VCaP (cell line): Measurements from ENCODE around the gene ZNF25.
"Not testable (repeated sequence)": the region's sequence is repeated elsewhere in the genome, so short reads cannot be mapped to it uniquely, and the experiment has no call there.

Experiments used
- H3K27ac ChIP-seq: fragments of 450-650 bp; 2 replicates; pipeline ENCODE4 v1.5.1; 2017
- CTCF ChIP-seq: fragments of 450-650 bp; conservative IDR thresholded peaks from 2 replicates; pipeline ENCODE4 v1.5.1; 2017; ENCODE audit warnings: mild to moderate bottlenecking, moderate library complexity

The ZNF25 gene

DNA sequence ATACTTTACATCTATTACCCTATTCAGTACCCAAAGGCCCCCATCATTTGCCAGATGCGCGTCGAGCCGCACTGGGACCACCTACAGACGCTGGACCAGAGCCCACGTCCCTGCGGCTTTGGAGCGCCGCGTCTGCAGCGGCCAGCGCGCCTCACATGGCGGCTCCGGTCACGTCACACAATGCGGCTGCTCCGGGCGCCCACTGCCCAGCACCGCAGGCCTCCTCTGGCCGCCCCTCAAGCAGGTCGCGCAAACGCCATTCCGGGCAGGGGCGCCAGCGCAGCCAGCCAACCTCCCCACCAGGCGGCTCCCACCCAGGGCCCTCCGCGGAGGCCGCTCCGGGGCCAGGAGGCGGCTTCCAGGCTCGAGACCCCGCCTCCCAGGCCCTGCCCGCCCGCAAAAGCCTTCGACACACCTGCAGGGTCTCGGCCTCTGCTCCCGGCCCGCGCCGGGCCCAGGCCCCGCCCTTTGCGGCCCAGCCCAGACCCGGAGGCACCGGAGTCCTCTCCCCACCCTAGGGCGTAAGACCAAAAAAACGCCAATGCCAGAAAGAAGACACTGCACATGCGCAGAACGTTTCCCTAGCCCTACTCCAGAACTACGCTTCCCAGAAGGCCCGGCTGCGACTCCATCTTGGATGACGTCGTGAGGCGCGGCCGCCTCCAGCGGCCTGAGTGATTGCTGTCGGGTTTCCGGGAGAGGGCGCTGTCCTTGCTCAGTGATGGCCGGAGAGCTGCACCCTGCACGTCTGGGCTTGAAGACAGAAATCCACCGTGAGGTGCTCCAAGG is at the start of gene ZNF25:
ZNF25 (minus strand) TSS at position 557 of the 789 bp plus-strand sequence. CDS start 4,925 bp downstream, outside the sequence.
- TF ChIP-seq CTCF, result peak; percentile 94
- peak within 1 kb of the TSS; percentile 94 for H3K27ac ChIP-seq

- H3K27ac ChIP-seq, result no peak overlapping the region
- TF ChIP-seq CTCF, result no peak
Measured at GRCh38 chr10:38025283-38025682, 48.8 kb upstream of the ZNF25 start.

DNA sequence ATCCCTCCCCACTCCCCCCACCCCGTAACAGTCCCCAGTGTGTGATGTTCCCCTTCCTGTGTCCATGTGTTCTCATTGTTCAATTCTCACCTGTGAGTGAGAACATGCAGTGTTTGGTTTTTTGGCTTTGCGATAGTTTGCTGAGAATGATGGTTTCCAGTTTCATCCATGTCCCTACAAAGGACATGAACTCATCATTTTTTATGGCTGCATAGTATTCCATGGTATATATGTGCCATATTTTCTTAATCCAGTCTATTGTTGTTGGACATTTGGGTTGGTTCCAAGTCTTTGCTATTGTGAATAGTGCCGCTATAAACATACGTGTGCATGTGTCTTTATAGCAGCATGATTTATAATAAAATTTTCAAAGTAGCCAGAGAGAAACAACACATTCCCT is 42.7 kb upstream of the ZNF25 start:
- not testable (repeated sequence) for H3K27ac ChIP-seq

DNA sequence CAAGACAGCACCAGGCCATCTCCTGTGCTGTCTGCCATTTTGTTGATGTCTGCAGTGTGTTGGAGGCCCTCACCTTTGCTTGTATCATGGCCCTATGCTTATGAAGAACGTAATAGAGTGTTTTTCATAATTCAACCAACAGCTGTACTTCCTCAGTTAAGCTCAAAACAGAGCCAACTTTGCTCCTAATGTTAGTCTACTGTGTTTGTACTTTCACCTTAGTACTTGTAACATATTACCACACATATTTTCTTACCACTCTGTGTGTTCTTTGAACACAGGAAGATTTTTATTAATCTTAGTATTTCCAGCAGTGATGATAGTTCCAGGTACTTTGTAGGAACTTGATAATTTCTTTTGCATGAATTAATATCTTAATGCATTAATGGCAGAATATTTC is 39.9 kb upstream of the ZNF25 start:
- H3K27ac ChIP-seq, result no peak overlapping the region
- no peak for TF ChIP-seq CTCF

DNA sequence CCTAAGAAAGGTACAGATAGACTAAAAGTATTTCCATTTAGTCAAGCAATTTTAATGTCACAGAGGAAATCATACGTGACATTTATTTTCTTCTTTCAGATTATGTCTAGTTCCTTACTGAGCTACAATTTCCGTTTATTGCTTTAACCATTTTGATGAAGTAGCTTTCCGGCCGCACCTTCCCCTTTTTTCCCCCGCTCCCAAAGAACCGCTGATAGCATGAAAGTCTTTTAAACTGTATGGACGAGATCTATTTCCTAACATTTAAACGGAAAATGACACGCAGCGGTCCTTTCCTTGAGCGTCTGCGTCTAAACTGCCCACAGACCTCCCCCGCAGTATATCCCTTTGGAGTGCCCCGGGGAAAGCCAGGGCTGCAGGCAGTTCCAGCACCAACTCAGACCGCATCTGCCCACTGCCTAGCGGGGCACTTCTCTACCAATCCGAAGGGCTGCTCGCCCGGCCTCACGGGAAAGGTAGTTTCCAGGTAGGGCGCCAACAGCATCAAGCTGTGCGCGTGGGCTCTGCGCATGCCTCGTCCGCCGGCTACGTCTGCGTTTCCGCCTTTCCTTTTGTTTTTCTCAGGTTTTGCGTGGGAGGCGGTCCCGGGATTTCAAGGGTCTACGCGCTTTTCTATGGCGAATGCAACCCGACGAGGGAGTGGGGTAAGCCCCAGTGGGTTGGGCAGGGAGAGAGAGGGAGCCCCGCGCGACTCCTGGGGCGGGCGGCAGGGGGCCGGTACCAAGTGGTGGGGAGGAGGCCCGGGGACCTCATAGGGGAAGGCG is 33.9 kb upstream of the ZNF25 start, which contains the start of gene ZNF33A:
ZNF33A (plus strand) TSS at position 557 of the 785 bp plus-strand sequence. CDS start 1,667 bp downstream, outside the sequence.
- H3K27ac ChIP-seq, result peak within 1 kb of the TSS; percentile 96
- TF ChIP-seq CTCF, result no peak

DNA sequence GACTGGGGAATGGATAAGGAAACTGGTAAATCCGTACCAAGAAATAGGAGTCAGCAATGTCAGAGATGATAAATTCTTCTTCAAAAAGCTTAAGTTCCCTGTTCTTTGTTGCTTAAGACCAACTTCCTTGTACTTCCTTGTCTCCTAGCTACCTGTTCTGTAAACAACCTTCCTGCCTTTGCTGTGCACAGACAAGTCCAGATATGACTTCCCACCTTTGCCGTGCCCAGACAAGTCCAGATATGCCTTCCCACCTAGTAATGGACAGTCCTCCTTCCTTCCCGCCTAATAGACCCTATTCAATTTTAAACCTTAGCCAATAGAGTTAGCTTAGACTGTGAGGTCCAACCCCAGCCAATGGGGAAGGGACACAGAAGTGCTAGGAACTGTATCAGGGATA is 31.5 kb upstream of the ZNF25 start:
- H3K27ac ChIP-seq, result no peak overlapping the region
- no peak for TF ChIP-seq CTCF

DNA sequence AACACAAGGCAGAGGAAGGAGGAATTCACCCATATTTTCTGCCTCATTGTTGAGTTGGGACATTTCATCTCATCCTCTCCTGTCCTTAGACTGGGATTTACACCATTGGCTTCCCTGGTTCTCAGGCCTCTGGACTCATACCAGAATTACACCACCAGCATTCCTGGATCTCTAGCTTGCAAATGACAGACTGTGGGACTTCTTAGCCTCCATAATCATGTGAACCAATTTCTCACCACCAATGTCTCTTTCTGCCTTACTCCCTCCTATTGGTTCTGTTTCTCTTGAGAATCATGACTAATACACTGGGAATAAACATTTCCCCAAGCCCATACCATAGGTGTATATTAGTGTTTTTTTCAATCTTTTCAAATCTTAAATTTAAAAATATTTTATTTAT is 31.1 kb upstream of the ZNF25 start:
- no peak overlapping the region for H3K27ac ChIP-seq
- TF ChIP-seq CTCF, result no peak
